DND-41 (cell line): ENCODE data around the gene CLDN14.

Source experiments
- CTCF ChIP-seq: IDR thresholded peaks from 2 replicates; pipeline ENCODE4 v1.5.1; 2012; ENCODE audit warnings: borderline replicate concordance, low read length, moderate library complexity, mild to moderate bottlenecking; ENCODE audit not compliant: poor library complexity, severe bottlenecking; ENCODE audit errors: extremely low read depth
- EZH2 ChIP-seq: IDR thresholded peaks from 3 replicates; pipeline ENCODE4 v1.6.1; 2012; ENCODE audit warnings: borderline replicate concordance, low read depth, mild to moderate bottlenecking, moderate library complexity, low read length, inconsistent platforms; ENCODE audit not compliant: severe bottlenecking

GRCh38 chr21:36509973-36510664, 30.2 kb upstream of the CLDN14 start:
- TF ChIP-seq EZH2 (no peak), CTCF (no peak)
